ENCODE measurements around the gene WDR53.

- TF ChIP-seq SPI1 (IDR thresholded peaks at IDR 0.05; ENCODE audit: low read depth, low read length) = no peak
- no peak for TF ChIP-seq POLR2A (IDR thresholded peaks at IDR 0.05; ENCODE audit: low read depth, low read length)
Measured at GRCh38 chr3:196603683-196604082, 35.3 kb upstream of the WDR53 start.
